Upper lobe of left lung (tissue), 4 donors: Measurements from ENCODE around the gene CATSPERB.

Experiments used
- CTCF ChIP-seq, 6 experiments: fragments of 450-650 bp in 4 of 6; fragments of 200-600 bp in 2 of 6; sonication (generic) in 2 of 6; IDR thresholded peaks; one replicate each; pipeline ENCODE4 v1.5.1; 2016 to 2019; ENCODE audit warnings: antibody characterized with exemption in 6 of 6
- POLR2A ChIP-seq, 4 donors: fragments of 450-650 bp; IDR thresholded peaks; one replicate each; pipeline ENCODE4 v1.5.1; 2016 to 2017; ENCODE audit warnings: antibody characterized with exemption in 4 of 4, mild to moderate bottlenecking in 2 of 4
- POLR2AphosphoS5 ChIP-seq, 2 donors: sonication (generic); formaldehyde crosslinking; IDR thresholded peaks; one replicate each; pipeline ENCODE4 v1.5.1; 2017; ENCODE audit warnings: antibody characterized with exemption in 2 of 2

- TF ChIP-seq CTCF (IDR thresholded peaks at IDR 0.05) (no peak), POLR2A (IDR thresholded peaks at IDR 0.05) (no peak), POLR2AphosphoS5 (IDR thresholded peaks at IDR 0.05) (no peak)
These were observed 183.8 kb downstream of the CATSPERB start for GRCh38 chr14:91548108-91548507.
